Kidney epithelial cell (primary cell): Measurements from ENCODE around the gene CCR7. TPM values are rescaled to one million over a fixed set of nuclear protein-coding genes. Genes with fewer than 3 reads are reported as not detected.

ENCODE experiments used
- DNase-seq: peaks from one replicate; pipeline ENCODE4 v3.0.0-alpha.2; 2010; ENCODE audit warnings: low read depth
- H3K27me3 ChIP-seq: 2 replicates; pipeline ENCODE4 v1.6.0; 2011; ENCODE audit warnings: low read length; ENCODE audit not compliant: control insufficient read depth, insufficient read depth
- H3K36me3 ChIP-seq: 2 replicates; pipeline ENCODE4 v1.5.1; 2011; ENCODE audit warnings: low read length; ENCODE audit not compliant: control insufficient read depth, insufficient read depth
- H3K4me3 ChIP-seq: 2 replicates; pipeline ENCODE4 v1.5.1; 2011; ENCODE audit warnings: low read depth, mild to moderate bottlenecking, control low read depth, low read length
- total RNA-seq: library from RNA; depleted of rRNA; stranded (reverse); fragments of >200 nt; gene quantifications from 2 replicates; pipeline ENCODE4 v1.2.3, GENCODE V29; 2015
- TF ChIP-seq, protein P1 (sequence below): IDR thresholded peaks from 2 replicates; pipeline ENCODE4 v1.5.1; 2011; ENCODE audit warnings: mild to moderate bottlenecking, moderate library complexity, low read length, control low read depth, inconsistent platforms; ENCODE audit not compliant: insufficient read depth, poor library complexity, severe bottlenecking

Gene CCR7
- total RNA-seq, 1 donor from 2014 or later: not detected

DNA sequence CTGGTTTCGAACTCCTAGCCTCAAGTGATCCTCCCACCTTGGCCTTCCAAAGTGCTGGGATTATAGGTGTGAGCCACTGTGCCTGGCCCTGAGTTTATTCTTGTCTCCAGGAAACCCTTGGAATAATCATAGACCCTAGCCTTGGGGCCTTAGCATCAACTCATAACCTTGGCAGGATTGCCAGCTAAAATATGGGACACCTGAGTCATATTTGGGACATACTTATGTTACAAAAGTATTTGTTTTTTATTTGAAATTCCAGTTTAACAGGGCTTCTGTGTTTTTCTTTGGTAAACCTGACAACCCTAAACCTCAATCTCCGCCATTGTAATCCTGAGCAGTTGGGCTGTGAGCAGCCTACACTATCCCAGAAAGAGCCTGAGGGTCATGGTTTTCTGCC lies 35.3 kb downstream of the CCR7 start:
- DNase-seq: no peak
- H3K36me3 ChIP-seq: no peaks in the 10 kb centered on the region
- no peaks in the 10 kb centered on the region for H3K27me3 ChIP-seq
- no peak overlapping the region for H3K4me3 ChIP-seq
- TF ChIP-seq, protein P1, sequence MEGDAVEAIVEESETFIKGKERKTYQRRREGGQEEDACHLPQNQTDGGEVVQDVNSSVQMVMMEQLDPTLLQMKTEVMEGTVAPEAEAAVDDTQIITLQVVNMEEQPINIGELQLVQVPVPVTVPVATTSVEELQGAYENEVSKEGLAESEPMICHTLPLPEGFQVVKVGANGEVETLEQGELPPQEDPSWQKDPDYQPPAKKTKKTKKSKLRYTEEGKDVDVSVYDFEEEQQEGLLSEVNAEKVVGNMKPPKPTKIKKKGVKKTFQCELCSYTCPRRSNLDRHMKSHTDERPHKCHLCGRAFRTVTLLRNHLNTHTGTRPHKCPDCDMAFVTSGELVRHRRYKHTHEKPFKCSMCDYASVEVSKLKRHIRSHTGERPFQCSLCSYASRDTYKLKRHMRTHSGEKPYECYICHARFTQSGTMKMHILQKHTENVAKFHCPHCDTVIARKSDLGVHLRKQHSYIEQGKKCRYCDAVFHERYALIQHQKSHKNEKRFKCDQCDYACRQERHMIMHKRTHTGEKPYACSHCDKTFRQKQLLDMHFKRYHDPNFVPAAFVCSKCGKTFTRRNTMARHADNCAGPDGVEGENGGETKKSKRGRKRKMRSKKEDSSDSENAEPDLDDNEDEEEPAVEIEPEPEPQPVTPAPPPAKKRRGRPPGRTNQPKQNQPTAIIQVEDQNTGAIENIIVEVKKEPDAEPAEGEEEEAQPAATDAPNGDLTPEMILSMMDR: no peak

DNA sequence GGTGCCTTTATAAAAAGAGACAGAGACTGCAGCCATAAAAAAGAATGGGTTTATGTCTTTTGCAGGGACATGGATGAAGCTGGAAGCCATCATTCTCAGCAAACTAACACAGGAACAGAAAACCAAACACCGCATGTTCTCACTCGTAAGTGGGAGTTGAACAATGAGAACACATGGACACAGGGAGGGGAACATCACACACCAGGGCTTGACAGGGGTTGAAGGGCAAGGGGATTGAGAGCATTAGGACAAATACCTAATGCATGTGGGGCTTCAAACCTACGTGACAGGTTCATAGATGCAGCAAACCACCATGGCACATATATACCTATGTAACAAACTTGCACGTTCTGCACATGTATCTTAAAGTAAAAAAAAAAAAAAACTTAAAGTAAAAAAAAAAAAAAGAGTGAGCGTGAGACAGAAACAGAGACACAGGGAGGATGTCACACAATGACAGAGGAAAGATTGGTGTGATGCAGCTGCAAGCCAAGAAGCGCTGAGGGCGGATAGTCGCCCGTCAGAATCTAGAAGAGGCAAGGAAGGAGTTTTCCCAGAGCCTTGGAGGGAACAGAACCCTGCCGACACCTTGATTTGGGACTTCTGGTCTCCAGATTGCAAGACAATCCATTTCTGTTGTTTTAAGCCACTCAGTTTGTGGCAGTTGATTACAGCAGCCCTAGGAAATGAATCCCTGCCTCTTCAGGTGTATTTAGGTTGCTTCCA lies 36.4 kb downstream of the CCR7 start:
- DNase-seq: no peak
- H3K36me3 ChIP-seq: no peaks in the 10 kb centered on the region
- TF ChIP-seq, protein P1: no peak
- no peaks in the 10 kb centered on the region for H3K27me3 ChIP-seq
- no peak overlapping the region for H3K4me3 ChIP-seq

DNA sequence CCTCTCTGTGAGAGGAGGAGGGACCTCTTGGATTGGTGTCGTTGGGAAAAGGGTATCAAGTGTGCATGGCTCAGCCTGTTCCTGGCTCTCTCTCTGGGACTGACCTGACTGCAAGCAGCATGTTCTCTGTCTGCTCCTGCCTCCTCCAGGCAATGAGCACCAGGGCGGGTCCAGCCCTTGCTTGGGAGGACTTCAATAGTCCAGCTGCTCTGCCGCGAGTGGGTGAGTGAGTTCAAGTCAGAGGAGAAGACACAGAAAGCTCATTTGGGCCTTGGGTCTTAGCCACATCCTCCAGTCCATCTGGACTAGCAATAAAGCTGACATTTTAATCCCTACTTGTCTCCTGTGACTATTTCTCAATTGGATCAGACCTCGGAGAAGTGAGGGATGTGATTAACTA lies 38.6 kb downstream of the CCR7 start:
- no peak for DNase-seq
- Histone ChIP-seq H3K36me3 (no peaks in the 10 kb centered on the region), H3K4me3 (no peak overlapping the region), H3K27me3 (no peaks in the 10 kb centered on the region)
- TF ChIP-seq, protein P1: no peak

DNA sequence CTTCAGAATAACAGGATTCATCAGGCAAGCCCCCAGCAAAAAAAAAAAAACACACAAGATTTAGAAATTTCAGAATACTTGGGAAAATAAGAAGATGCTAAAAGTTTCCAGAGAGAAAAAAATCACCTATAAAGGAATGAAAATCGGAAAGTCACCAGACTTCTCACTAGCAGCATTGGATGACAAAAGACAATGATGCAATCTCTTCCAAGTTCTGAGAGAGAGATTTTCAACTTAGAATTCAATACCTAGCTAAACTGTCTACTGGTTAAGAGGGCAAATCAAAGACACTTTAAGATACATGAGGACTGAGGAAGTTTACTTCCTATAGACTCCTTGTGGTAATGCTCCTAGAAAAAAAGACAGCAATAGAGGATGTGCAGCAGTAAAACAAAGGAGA lies 40.0 kb downstream of the CCR7 start:
- TF ChIP-seq, protein P1: no peak
- DNase-seq: no peak
- H3K27me3 ChIP-seq: no peaks in the 10 kb centered on the region
- H3K36me3 ChIP-seq: no peaks in the 10 kb centered on the region
- no peak overlapping the region for H3K4me3 ChIP-seq

DNA sequence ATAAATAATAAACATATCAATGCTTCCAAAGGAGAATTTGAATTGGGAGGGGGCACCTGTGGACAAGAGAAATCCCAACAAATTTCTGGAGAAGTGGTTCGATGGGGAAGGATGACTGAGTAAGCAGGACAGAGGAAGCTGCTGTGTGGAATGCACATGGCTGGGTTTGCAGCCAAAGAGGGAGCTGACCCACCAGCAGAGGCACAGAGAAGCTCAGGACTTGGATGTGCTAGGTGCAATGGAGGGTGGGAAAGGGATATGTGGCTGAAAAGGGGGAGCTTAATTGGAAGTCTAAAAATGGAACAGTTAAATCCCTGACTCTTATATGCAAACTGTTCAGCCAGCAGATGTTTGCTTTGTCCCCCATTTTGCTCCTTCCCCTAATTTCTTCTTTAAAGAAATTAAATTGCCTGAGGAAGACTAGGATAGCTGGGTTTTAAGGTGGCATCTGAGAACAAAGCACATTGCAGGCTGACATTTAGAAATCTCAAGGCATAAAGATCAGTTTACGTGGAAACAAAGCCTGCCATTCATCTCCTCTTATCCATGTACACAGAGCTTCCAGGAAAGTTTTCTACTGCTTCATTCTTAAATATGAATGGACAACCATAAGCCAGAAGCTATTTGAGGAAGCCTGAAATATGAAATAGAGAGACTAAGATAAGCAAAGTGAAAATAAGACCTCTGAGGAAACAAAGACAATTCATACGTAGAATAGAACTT lies 40.9 kb downstream of the CCR7 start:
- no peak overlapping the region for H3K4me3 ChIP-seq
- no peaks in the 10 kb centered on the region for H3K36me3 ChIP-seq
- DNase-seq: no peak
- no peaks in the 10 kb centered on the region for H3K27me3 ChIP-seq
- TF ChIP-seq, protein P1: no peak
